ENCODE data around the gene AIFM1. TPM values are rescaled to one million over a fixed set of nuclear protein-coding genes. Genes with fewer than 3 reads are reported as not detected.

The AIFM1 gene
- total RNA-seq, 1 donor from 2014 or later = 14.2 TPM

DNA sequence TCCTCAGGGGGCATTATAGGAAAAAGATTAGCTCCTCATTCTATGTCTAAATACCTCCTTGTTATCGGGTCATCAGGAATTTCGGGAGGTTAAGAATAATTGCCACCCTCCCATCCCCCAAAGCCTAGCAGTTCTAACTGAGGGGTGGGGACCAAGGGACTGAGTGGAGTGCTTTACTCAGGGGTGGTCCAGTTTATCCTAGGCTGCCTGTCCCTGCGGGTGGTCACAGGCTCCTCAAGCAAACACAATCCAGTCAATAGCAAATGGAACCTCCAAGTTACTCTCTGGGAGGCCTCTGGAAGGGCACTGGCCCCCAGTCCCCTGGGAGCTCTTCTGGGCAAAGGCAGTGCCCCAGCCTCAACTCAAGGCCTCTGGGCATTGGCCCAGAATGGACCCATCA lies 62.0 kb downstream of the AIFM1 start:
- Histone ChIP-seq H3K27me3 (no peaks in the 10 kb centered on the region), H3K9me3 (no peaks in the 10 kb centered on the region), H3K27ac (no peak overlapping the region), H3K4me1 (peaks cover 71% of the 10 kb centered on the region), H3K36me3 (no peaks in the 10 kb centered on the region), H3K4me3 (no peak overlapping the region)
- TF ChIP-seq POLR2A (IDR thresholded peaks at IDR 0.05) = no peak
- no peak for TF ChIP-seq CTCF (IDR thresholded peaks at IDR 0.05)
- no peak for TF ChIP-seq POLR2AphosphoS5 (IDR thresholded peaks at IDR 0.05; ENCODE audit: insufficient read depth in 1 of 2, low read depth in 1 of 2)
- DNase-seq (ENCODE audit: extremely low spot score in 2 of 2) = no peak
- intact Hi-C loops (cut with DNase I) = no loop called here

DNA sequence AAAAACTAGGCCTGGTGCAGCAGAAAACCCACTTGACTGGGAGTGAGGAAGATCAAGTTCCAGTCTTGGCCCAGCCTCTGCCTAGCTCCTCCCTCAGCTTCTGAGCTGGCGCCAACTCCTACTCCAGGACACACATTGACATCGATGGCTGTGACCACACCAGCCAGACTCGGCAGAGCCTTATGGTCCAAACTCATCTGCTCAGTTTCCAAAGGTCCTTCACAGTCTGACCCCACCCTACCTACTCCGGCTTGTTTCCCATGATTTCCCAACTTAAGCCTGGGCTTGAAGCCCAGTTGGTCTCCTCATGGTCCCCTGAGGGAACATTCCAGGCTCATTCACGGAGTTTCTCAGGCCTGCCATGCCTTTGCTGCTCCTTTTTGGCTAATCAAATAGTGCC lies 65.5 kb downstream of the AIFM1 start:
- Histone ChIP-seq H3K9me3 (no peaks in the 10 kb centered on the region), H3K4me1 (peaks cover 49% of the 10 kb centered on the region), H3K27me3 (no peaks in the 10 kb centered on the region), H3K27ac (peak overlapping the region; percentile 48), H3K36me3 (no peaks in the 10 kb centered on the region), H3K4me3 (no peak overlapping the region)
- DNase-seq (ENCODE audit: extremely low spot score in 2 of 2) = no peak
- intact Hi-C loops (cut with DNase I) = no loop called here
- TF ChIP-seq CTCF (IDR thresholded peaks at IDR 0.05) (no peak), POLR2AphosphoS5 (IDR thresholded peaks at IDR 0.05; ENCODE audit: insufficient read depth in 1 of 2, low read depth in 1 of 2) (no peak), POLR2A (IDR thresholded peaks at IDR 0.05) (no peak)

- no peak overlapping the region for H3K4me3 ChIP-seq
- no peaks in the 10 kb centered on the region for H3K36me3 ChIP-seq
- H3K27ac ChIP-seq = peak overlapping the region; percentile 48
- H3K9me3 ChIP-seq = no peaks in the 10 kb centered on the region
- intact Hi-C loops (cut with DNase I) = no loop called here
- H3K27me3 ChIP-seq = no peaks in the 10 kb centered on the region
- TF ChIP-seq CTCF (IDR thresholded peaks at IDR 0.05) = no peak
- no peak for TF ChIP-seq POLR2AphosphoS5 (IDR thresholded peaks at IDR 0.05; ENCODE audit: insufficient read depth in 1 of 2, low read depth in 1 of 2)
- TF ChIP-seq POLR2A (IDR thresholded peaks at IDR 0.05) = no peak
- no peak for DNase-seq (ENCODE audit: extremely low spot score in 2 of 2)
- peaks cover 35% of the 10 kb centered on the region for H3K4me1 ChIP-seq
Measured at GRCh38 chrX:130098210-130098552, 67.5 kb downstream of the AIFM1 start.

DNA sequence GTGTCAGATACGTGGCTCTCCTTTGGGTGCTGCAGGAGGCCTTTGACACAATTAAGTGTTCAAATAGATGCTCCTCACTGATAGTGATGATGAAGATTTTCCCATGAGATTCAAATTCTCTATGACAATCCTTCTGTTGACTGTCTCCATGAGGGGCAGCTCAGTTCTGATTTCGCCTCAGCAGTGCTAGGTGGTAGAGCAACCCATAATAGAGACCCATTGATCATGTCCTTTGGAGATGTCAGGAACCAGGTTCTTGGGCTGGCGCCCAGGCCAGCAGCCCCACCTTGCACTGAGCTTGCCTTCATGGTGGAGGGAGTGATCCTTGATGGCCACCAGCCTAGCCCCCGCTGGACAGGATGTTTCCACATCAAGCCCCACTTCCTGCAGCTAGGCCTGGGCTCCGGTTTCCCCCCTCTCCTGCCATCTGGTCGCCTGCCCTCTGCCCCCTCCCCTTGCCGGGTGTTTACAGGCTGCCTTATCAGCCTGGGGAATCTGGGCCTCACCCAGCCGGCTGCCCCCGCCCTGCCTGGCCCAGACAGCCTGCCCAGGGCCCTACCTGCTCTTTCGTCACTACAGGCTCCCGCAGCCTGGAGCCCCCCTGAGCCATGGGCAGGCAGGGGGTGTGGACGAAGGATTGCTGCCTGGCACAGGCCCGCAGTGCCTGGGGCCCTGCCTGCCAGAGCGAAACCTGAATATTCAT lies 68.0 kb downstream of the AIFM1 start:
- intact Hi-C loops (cut with DNase I) = no loop called here
- Histone ChIP-seq H3K27ac (no peak overlapping the region), H3K4me1 (peaks cover 38% of the 10 kb centered on the region), H3K4me3 (no peak overlapping the region), H3K9me3 (no peaks in the 10 kb centered on the region), H3K36me3 (no peaks in the 10 kb centered on the region), H3K27me3 (no peaks in the 10 kb centered on the region)
- DNase-seq (ENCODE audit: extremely low spot score in 2 of 2) = no peak
- no peak for TF ChIP-seq CTCF (IDR thresholded peaks at IDR 0.05)
- no peak for TF ChIP-seq POLR2A (IDR thresholded peaks at IDR 0.05)
- peak in 1 of 2 donors; percentile 28 for TF ChIP-seq POLR2AphosphoS5 (IDR thresholded peaks at IDR 0.05; ENCODE audit: insufficient read depth in 1 of 2, low read depth in 1 of 2)

DNA sequence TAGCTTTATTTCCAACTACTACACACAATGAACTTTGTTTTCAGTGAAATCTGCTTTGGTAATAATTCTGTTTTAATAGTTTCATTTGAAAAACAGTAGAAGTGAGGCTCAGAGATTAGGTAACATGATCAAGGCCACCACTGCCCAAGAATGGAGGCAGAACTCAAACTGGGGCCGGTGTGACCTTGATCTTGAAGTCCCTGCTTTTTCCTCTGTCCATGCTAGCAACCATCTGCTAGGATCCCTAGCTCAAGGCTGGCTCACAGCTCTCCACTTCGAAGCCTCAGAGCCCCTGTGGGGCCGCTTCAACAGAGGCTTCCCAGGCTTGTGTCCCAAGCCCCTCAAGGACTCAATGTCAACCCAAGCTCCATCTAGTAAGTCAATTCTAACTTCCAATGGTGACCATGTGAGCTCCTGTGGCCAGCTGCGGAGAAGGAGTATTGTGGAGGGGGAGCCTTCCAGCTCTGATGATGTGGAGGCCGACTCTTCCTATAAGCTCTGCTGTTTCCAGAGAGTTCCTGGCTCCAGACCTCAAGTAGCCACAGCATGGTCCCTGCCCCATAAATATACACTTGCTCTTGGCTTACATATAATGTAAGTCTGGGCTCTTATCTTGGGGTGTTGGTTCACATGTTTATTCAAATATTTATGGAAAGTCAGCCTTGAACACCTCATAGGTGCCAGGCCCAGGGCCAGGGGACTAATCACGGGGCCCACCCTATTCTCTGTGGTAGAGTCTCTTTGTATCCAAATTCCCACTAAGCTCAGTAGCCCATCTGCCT lies 70.2 kb downstream of the AIFM1 start:
- intact Hi-C loops (cut with DNase I) = no loop called here
- Histone ChIP-seq H3K9me3 (no peaks in the 10 kb centered on the region), H3K4me3 (no peak overlapping the region), H3K27me3 (no peaks in the 10 kb centered on the region), H3K27ac (no peak overlapping the region), H3K4me1 (peaks cover 41% of the 10 kb centered on the region), H3K36me3 (no peaks in the 10 kb centered on the region)
- no peak for DNase-seq (ENCODE audit: extremely low spot score in 2 of 2)
- TF ChIP-seq POLR2A (IDR thresholded peaks at IDR 0.05) (no peak), CTCF (IDR thresholded peaks at IDR 0.05) (no peak), POLR2AphosphoS5 (IDR thresholded peaks at IDR 0.05; ENCODE audit: insufficient read depth in 1 of 2, low read depth in 1 of 2) (no peak)

Measured in vagina (tissue), 2 donors.